NCI-H2196 treated with DMSO at 0.1 percent for 48 hours (cell line): ENCODE results near the gene PRSS36.
"Not testable (repeated sequence)": the region's sequence is repeated elsewhere in the genome, so short reads cannot be mapped to it uniquely, and the experiment has no call there.

Experiments
- DNase-seq: peaks from one replicate; lab custom pipeline; 2025; ENCODE audit not compliant: unreplicated experiment; lab: John Stamatoyannopoulos, UW

PRSS36 gene

DNA sequence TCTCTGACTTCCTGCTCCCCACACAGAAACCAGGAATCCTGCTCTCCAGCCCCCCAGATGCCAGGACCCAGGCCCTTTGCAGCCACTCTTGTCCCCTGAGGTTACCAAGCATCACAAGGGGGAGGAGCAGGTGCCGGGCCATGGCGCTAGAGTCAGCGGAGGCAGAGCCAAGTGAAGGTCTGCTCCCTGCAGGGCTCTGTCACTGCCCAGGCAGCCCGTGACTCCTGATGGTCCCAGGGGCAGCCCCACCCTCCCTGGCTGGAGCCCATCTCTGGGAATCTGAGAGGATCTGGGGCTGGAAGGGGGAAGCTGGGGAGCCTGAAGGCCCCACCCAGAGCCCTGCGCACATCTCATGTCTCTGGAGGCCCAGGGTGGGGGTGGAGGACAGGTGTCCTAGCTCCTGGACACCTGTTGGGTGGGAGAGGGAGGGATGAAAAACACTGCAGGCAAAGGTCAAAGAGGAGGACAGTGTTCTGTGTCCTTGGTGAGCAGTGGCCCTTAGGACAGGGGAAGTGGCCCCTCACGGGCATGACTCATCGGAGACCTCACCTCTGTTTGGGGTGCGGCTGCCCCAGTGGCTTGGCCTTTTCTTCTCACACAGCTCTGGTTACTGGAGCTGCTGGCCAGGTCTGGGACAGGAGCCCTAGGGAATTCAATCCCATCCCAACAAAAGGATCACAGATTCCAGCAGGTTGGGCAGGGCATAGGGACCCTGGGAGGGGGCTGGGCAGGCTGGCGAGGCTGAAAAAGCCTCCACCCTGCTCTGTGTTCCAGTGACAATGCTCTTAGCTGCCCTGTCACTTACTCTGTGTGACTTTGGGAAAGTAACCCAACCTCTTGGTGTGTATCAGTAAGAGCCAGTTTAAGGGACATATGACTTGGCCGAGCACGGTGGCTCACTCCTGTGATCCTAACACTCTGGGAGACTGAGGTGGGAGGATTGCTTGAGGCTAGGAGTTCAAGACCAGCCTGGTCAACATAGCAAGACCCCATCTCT lies at the start of gene PRSS36:
TSS of gene PRSS36 (minus strand) at position 173 of the 997 bp plus-strand sequence. CDS start at position 142, 31 bp downstream.
- DNase-seq, result no peak

DNA sequence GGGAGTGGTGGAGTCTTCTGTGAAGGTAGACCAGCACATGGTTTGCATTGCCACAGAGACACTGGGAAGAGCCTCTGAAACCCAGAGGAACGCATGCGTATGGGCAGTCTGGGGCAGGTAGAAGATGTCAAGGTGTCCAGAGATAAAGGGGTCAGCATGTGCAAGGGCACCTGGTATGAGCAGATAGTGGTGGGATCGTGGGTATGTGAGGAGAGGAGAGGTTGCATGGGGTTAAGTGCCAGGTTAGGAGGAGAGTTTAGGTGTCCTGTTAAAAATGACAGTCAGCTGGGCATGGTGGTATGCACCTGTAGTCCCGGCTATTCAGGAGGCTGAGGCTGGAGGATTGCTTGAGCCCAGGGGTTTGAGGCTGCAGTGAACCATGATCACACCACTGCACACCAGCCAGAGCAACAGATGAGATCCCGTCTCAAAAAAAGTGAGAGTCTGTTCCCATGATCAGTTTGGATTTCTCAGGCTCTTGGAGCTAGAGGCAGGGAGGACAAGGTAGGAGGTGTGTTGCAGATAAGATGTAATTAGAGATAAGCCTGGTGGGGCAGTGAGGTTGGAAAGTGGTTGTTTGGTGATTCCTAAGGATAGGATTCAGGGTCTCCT lies 49.7 kb upstream of the PRSS36 start:
- DNase-seq, result no peak

DNA sequence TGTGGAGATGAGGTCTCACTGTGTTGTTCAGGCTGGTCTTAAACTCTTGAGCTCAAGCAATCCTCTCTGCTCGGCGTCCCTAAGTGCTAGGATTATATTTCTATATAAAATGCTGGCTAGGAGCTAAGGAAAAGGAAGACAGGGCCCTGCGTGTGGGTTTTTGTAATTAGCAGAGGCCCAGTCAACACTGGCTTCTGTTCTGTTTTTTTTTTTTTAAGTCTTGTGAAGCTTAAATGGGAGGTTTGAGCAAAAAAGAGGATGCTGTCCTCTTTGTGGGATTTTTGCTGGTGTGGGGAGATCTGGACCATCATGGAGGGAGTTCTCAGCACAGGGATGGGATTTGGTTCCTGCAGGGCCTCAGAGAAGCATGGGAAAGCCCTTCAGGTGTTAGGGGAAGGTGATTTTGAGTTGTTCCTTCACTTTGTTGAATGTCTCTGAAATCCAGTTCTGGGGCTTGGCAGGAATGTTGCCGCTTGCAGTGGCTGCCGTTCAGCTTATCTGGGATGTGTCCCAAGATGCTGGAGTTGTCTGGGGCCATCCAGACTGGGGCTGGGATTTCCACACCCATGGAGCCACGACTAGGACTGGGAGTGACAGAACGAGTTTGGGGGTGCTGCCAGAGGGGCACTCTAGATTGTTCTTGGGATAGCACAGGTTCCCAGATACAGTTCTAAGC lies 48.5 kb upstream of the PRSS36 start:
- DNase-seq, result no peak

DNA sequence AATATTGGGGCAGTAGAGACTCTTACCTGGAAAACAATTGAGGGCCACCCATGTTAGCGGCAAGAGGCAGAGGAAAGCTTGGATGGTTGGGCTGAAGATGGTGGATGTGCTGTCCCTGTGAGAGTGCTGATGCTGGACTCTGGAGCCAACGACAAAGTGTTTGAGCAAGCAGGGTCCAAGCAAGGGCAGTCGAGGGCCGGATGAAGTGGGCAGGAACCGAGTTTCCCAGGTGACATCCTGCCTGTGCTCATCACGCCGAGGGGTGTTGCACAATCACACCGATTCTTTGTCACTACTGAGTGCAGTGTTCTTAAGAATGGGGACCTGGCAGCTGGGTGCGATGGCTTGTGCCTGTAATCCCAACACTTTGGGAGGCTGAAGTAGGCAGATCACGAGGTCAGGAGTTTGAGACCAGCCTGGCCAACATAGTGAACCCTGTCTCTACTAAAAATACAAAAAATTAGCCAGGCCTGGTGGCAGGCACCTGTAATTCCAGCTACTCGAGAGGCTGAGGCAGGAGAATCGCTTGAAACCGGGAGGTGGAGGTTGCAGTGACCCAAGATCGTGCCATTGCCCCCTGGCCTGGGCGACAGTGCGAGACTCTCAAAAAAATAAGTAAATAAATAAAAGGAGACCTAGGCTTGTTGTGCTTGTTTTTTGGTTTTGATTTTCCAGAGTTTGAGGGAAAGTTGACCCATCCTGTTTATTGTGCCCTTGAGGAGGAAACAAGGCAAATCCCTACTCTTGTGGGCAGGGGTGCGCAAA lies 46.6 kb upstream of the PRSS36 start:
- no peak for DNase-seq

DNA sequence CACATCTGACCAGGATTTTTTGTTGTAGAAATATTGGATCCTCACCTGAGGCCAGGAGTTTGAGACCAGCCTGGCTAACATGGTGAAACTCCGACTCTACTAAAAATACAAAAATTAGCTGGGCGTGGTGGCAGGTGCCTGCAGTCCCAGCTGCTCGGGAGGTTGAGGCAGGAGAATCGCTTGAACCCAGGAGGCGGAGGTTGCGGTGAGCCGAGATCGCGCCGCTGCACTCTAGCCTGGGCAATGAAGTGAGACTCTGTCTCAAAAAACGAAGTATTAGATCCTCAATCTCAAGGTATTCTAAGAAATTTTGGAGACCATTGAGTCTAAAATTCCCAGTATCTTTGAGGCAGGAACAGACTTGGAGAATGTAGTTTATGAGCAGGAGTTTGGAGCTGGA lies 46.0 kb upstream of the PRSS36 start:
- not testable (repeated sequence) for DNase-seq

DNA sequence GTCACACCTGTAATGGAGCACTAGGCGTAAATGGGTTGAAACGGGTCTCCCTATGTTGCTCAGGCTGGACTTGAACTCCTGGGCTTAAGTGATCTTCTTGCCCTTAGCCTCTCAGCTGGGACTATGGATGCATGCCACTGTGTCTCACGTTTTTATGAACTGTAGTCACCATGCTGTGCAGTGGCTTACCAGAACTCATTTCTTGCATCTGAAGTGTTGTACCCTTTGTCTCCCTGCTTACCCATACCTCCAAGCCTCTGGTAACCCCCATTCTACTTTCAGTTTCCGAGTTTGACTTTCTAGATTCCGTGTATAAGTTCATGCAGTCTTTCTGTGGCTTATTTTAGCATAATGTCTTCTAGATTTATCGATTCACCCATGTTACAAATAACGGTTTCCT lies 45.0 kb upstream of the PRSS36 start:
- no peak for DNase-seq

DNA sequence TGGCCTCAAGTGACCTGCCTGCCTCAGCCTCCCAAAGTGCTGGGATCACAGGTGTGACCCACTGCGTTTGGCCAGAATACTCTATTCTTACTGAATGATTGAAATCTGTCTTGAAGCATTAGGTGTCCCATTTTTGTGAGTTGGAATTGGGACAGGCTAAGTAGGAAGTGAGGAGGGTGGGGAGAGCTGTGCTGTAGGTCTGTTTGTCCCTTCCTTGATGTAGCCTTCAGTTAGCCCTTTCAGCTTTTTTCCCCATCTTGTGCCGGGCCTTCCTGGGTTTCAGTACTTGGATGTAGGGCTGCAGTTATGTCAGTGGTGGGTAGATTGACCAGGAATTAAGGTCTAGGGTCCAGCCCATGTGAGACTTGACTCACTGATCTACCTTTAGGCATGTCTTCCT lies 44.0 kb upstream of the PRSS36 start:
- no peak for DNase-seq

DNA sequence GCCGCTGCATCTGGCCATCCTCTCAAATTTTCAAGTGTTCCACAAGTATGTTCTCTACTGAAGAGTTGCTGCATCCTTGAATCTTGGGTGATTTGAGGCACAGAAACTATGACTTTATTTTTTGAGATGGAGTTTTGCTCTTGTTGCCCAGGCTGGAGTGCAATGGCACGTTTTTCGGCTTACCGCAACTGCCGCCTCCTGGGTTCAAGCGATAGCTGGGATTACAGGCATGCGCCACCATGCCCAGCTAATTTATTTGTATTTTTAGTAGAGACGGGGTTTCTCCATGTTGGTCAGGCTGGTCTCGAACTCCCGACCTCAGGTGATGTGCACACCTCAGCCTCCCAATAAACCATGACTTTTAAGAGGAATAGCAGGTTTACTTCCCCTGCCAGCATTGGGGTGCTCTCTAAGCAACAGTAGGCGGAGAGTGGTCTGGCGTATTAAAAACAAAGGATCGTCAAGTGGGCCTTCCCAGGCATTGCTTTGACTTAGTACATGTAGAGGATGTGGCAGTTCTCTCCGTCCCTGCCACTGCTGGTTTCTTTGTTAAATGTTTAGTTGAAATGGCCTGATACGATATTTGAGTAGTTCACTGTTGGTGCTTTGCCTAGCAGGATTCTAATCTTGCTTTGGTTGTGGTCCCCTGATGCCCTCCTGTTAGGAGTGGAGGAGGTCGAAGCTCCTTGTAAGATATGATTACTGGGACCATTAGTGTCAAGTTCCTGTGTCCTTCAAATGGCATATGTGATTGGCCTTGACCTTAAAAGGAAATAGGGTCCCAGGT lies 43.2 kb upstream of the PRSS36 start:
- DNase-seq, result no peak

DNA sequence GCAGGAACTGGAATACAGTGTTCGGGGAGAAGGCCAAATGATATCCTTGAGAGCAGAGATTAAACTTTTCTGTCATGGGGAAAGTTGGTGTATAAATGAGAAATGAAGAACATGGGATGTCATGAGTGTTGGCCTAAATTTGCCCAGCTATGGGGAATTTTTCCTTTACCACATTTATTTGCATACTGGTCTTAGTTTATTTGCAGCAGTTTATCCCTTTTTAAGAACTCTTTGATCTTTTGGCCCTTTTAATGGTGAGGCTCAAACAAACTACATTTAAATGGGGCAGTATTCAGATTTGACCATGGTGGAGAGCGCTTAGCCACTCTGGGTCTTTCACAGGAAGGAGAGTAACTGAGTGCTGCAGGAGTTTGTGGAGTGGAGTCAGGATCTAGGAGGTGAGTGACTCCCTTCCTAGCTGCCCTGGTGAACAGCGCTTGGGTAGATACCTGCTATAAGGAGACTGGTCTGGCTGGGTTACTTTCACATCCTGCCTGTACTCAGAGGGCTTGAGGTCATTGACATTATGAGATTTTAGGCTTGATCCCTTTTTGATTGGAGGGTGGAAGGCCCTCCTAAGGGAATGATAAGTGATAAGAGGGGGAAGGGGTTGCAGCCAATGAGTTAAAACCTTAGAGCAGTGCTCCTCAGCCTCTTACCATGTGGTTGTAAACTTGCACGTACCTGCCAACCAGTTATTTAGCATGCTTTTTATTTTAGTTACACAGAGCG lies 42.0 kb upstream of the PRSS36 start:
- no peak for DNase-seq

DNA sequence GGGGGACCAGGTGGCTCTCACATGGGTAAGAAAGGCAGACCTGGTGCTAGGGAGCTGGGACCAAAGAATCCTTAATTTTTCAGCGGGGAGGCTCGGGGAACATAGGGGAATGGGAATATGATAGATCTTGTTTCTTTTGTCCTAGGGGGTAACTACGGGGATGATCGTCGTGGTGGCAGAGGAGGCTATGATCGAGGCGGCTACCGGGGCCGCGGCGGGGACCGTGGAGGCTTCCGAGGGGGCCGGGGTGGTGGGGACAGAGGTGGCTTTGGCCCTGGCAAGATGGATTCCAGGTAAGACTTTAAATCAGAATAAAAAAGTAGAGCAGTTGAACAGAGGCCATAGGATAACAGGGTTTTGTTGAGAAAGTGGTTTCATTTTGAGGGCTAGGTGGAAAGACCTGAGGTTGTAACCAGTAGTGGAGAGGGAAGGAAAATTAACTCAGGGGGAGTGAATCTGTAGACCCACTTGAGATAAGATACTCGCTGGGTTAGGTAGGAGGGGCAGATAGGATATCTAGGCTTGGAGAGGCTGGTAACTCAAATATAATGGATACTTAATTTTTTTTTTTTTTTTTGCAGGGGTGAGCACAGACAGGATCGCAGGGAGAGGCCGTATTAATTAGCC lies 41.1 kb upstream of the PRSS36 start:
- no peak for DNase-seq

DNA sequence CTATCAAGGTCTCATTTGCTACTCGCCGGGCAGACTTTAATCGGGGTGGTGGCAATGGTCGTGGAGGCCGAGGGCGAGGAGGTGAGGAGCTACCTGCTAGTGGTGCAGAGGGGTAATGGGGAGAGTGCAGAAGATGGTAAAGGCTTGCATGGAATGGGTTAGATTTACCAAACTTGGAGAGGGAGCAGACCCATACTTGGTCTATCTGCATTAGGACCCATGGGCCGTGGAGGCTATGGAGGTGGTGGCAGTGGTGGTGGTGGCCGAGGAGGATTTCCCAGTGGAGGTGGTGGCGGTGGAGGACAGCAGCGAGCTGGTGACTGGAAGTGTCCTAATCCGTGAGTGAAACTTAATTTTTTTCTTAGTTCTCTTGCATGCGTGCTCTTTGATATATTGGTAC lies 40.2 kb upstream of the PRSS36 start:
- DNase-seq, result no peak

DNA sequence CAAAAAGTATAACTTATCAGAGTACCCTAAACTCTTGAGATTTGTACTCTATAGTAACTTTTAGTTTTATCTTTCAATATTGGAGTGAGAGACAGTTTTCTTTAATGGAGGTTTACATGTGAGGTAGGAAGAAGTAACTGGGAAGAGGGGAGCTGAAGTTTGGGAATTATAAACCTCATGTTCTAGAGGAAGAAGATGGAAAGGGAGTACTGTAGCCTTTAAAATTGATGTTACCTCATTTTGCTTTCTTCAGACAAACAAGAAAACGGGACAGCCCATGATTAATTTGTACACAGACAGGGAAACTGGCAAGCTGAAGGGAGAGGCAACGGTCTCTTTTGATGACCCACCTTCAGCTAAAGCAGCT lies 39.5 kb upstream of the PRSS36 start:
- no peak for DNase-seq

DNA sequence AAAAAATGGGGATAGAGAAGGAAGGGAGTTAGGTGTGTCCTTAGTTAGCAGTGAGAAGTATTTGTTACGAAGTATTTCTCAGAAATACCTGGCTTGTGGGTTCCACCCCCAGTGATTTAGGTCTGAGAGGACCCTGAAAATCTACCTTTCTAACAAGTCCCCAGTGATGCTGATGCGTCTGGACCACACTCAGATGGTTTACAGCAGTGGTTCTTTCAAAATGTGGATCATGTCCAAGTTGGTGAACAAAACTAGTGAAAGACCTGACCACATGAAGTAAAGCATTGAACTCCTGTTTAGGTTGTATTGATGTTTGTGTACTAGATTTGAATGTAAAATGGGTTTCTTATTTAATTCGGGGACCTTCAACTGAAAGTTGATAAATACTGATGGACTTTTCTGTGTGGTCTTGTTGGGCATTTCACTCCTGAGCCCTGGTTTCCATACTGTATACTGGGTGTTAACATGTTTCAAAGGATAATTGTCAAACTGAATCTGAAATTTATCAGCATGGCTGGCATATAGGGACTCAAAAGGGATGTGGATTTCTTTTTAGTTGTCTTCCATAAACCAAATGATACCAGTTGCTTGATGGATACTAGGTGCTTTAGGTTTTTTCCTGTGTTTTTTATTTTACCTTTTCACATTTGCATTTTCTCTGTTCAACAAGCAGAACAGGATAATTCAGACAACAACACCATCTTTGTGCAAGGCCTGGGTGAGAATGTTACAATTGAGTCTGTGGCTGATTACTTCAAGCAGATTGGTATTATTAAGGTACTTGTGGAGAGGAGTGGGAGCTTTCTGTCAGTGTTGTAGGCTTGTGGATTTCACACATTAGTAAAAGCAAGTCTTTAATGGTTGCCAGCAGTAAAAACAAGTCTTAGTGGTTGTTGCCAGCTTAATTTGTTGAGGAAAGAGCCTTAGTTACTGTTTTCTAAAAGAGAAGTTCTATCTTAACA lies 38.9 kb upstream of the PRSS36 start:
- no peak for DNase-seq

DNA sequence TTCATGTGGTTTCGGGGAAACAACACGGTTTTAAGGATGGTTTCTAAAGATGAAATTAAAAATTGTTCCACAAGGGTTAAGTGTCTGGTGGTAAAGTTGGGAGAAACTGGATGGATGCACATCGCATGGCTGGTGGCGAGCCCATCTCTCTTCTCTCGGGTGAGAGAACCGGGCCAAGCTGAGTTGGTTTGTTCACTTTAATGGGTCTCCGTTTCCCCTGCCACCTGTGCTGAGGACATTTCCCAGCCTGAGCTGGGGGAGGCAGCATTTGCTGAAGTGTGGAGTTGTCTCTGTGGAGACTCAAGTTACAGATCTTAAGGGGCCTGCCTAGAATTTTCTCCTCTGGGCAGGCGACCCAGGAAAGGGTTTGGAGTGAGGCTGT lies 37.9 kb upstream of the PRSS36 start:
- DNase-seq, result no peak

DNA sequence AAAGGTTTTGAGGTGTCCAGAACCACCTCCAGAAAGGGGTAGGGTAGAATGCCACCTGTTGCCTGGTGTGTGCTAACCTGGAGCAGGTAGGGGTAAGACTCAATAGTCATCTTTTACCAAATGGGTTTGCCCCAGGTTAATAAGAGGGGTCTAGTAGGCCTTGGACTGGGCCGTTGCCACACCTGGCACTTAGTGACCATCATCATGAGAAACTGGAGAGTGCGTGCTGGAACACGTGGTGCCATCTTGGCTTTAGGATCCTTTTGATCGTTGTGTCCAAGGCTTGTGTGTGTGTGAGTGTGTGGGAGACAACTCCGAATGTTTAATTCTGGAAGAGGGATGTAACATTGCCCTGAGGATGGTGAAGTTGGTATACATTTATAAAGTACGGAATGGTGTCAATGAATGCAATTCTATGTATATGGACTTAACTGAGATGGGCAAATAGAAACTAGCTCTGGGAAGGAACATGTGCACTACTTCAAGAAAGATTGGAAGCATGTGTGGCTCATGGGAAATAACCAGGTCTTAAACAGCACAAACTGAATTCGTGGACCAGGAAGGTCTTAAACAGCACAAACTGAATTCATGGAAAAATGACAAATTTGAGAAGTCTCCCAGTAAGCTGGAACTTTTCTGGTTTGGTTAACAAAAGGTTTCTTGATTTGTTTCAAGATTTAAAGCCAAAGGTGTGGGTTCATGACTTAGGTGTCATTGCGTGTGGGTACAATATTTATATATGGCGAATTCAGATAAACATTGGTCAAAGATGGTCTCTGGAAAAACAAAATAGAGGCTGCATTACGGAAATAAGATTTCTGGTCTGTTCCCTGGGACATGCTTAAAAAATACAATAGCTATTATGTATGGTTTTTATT lies 37.3 kb upstream of the PRSS36 start:
- DNase-seq, result no peak

DNA sequence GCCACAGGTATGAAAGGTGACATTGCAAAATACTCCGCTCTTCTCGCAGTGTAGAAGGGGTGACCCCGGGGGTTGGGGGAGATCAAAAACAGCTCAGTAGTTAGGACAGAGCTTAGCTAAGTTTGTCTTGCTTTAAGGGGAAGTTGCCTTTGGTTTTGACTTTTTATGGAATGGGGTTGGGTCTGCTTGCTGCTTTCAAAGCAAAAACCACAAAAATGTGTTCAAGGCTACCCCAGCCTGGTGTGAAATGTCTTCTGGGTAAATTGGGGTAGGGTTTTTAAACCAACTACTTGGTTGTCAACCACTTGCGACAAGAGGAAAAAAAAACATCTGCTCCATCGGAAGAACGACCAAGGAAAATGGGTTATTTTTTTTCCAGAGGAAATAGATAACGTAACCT lies 36.3 kb upstream of the PRSS36 start:
- DNase-seq, result no peak

DNA sequence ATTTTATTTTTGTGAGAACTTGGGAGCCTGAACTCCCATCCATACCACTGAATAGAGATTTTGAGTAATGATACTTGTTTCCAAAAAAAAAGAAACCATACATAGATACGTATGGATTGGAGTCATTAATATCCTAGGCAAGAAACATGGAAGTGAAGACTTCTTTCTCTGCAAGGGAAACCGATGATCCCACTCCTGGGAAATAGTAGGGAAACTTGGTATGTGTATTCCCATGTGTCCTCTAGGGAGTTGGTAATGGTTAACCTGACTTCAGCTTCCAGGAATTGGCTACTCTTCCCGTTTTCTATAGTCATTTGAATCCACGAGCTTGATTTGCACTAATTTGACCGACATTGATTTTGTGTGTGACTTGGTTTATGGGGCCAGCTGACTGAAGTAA lies 35.5 kb upstream of the PRSS36 start:
- no peak for DNase-seq
